GM18505 (cell line): ENCODE results near the gene IL1F10.
A peak's percentile ranks its signal among the peaks of the same experiment; 100 is the strongest.

Experiments
- ATAC-seq: cut with Tn5 transposase; IDR thresholded peaks from one replicate; pipeline ENCODE4 v1.9.1; 2021; ENCODE audit not compliant: unreplicated experiment
- POLR2A ChIP-seq: IDR thresholded peaks from 4 replicates; pipeline ENCODE4 v1.6.1; 2011; ENCODE audit warnings: borderline replicate concordance; ENCODE audit not compliant: insufficient read depth, insufficient read length; ENCODE audit errors: extremely low read depth

IL1F10 gene

DNA sequence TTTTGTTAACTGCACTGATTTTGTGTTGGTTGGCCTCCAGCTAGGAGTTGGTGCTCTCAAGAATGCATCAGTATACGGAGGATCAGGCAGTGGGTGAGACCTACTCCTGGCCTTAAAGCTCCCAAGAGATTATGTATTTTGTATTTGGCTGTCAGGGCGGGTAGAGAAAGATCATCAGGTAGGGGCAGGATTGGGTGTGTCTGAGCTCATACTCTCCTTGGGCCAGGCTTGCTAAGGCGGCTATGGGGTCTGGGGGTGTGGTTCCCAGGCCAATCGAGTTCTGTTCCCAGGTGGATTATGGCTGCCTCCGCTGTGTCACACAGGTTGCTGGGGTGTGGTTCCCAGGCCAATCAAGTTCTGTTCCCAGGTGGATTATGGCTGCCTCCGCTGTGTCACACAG lies 30.8 kb downstream of the IL1F10 start:
- no peak for ATAC-seq
- TF ChIP-seq POLR2A: no peak

DNA sequence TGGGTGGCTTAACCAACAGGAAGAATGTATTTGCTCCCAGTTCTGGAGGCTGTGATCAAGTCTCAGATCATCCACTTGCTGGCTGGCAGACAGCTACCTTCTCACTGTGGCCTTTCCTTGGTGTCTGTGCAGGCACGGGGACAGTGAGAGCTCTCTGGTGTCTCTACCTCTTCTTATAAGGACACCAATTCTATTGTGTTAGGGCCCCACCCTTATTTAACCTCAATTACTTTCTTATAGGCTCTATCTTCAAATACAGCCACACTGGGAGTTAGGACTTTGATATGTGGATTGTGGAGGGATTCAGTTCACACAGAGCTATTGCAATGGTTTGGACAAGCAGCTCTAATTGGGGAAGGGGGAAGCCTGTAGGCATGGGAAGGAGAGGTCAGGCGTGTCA lies 34.4 kb downstream of the IL1F10 start:
- no peak for ATAC-seq
- TF ChIP-seq POLR2A: no peak

DNA sequence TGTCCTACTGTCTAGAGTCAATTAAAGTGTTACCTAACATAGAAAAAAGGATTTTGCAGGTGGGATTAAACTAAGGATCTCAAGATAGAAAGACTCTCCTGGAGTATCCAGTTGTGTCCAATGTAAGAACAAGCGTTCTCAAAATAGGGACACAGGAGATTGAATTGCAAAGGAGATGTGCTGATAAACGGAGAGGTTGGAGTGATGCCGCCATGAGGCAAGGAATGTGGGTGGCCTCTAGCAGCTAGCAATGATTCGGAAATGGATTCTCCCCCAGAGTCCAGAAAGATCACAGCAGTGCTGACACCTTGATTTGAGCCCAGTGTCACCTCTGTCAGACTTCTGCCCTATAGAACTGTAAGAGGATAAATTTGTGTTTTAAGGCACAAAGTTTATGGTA lies 35.5 kb downstream of the IL1F10 start:
- ATAC-seq: no peak
- TF ChIP-seq POLR2A: no peak

DNA sequence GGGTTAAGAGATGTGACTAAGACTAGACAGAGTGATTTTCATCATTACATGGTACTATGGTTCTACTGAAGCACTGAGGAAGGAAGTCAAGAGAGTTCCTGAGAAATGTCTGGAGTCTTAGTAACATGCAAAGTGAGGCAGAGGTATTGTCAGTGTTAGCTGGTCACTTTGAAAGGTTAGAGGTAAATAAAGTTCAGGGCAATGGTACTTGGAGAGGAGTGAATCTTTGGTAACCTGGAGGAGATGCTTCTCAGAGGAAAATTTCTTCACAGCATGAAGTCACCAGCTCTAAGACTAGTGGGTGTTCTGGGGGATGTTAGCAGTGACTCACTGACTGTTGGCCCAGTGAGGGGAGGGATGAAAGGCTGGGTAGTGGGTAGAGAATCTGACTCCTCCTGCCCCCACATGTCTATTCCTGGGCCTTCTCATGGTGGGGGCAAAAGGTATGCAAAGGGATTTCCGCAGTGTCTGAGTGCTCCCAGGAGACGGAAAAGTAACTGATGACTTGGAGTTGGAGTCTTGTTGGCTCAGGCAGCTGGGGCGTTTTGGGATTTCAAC lies 36.4 kb downstream of the IL1F10 start:
- no peak for ATAC-seq
- TF ChIP-seq POLR2A: no peak

DNA sequence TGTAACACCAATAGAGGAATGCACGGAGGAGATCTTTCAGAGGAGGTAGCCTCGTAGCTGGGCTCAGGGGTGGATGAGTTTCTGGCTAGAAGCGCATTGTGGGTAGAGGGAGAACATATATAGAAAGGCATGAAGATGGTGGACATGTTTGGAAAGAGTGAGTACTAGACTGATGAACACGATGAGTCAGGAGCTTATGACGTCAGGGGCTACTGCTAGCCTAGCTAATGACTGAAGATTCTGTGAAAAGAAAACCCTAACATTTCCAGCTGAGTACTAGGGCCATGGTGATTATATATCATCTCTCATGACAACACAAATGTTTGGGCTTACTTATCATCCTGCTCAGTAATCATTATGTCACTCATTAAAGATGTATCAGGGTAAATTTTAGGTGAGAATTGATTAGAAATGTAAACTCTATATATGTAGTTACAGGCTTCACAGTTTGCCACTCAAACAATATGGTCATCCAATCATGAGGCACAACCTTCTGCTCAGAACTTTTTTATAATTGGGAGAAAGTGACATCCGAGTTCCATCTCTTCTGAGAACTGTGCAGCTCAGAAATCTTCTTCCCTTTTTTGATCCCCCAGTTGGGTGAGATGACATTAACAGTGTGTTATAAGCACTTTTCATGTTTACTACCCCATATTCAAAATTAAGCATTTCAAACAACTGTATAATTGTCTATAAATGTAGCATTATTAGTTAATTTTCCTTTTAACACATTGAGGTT lies 37.4 kb downstream of the IL1F10 start:
- TF ChIP-seq POLR2A: no peak
- no peak for ATAC-seq

DNA sequence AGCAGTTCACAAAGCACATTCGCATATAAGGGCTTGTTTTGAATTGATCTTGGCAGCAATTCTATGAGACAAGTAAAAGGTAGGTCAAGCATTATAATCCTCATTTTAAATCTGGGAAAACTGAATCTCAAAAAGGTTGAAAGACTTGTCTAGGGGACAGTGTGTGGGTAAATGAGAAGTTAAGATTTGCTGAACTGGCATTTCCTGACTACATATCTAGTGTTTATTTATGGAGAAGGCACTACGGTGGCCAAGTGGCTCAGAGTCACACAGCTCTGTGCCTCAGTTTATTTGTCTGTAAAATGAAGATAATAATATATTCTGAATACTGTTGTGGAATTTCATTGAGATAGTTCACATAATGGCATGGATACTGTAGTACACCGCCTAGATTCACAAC lies 43.4 kb downstream of the IL1F10 start:
- no peak for ATAC-seq
- TF ChIP-seq POLR2A: no peak

DNA sequence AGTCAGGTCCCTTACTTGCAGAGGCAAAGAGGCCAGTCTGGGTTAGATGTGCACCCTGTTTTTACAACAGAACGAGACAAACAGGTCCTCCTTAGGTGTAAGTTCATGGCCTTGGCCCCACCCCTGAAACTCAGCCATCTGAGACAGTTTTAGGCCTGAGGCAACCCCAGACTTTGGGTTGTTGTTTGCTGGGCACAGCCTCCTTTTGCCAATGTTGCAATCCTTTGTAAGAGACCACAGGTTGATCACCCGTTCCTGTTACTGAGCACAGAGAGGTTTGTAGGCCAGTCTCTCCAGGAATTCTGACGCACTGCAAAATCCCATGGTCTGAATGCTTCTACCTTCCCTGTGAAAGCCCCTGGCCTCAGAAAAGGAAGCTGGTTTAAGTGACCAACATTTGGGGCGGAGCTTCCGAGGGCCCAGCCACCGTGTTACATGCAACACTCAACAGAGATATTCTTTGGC lies 44.1 kb downstream of the IL1F10 start:
- ATAC-seq: no peak
- no peak for TF ChIP-seq POLR2A

DNA sequence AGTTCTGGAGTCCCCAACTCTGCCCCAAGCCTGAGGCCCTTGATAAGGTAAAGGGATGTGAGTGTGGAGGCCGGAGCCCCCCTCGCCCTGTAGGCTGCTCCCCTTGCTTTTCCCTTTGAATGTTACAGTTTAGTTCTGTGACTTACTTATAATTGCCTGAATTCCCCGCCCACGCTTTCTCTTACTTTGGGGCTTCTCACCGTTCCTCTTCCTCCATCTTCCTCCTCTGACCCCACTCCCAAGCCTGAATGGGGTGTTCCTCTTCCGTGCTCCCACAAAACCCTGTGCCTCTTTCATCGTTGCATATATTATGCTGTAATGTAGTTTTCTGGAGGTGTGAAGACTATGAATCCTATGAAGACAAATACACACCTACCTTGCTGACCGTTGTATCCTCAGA lies 44.7 kb downstream of the IL1F10 start:
- TF ChIP-seq POLR2A: no peak
- ATAC-seq: no peak

DNA sequence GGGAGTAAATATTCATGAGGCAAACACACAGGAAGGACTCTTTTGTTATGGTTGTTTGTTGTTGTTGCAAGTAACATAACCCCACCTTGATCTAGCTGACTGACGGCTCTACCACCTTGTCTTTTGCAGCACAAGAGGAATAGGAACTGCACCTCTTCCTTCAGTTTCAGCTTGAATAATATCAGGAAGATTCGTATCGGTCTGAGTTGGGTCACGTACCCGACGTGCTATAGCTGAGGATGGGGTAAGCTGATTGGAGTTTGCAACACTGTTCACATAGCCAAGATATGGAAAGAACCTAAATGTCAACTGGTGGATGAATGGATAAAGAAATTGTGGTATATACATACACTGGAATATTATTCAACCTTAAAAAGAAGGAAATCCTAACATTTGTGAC lies 45.1 kb downstream of the IL1F10 start:
- no peak for ATAC-seq
- no peak for TF ChIP-seq POLR2A

DNA sequence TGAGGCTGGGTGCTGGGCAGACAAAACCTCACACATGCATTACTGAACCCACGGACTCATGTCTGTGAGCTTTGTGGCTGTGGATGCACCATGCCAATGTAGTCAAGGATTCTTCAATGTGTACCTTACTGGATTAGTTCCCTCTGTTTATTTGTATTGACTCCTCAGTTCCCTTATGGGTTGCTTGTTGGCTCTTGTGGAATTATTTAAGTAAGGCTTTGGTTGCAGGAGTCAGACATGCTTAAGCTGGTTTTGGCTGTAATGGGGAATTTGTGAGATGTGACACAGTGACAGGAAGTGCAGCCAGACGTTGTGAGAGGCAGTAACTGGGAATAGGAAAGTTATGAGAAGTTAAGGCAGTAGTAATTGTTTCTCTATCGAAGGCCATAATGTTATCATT lies 46.0 kb downstream of the IL1F10 start:
- TF ChIP-seq POLR2A: no peak
- no peak for ATAC-seq

DNA sequence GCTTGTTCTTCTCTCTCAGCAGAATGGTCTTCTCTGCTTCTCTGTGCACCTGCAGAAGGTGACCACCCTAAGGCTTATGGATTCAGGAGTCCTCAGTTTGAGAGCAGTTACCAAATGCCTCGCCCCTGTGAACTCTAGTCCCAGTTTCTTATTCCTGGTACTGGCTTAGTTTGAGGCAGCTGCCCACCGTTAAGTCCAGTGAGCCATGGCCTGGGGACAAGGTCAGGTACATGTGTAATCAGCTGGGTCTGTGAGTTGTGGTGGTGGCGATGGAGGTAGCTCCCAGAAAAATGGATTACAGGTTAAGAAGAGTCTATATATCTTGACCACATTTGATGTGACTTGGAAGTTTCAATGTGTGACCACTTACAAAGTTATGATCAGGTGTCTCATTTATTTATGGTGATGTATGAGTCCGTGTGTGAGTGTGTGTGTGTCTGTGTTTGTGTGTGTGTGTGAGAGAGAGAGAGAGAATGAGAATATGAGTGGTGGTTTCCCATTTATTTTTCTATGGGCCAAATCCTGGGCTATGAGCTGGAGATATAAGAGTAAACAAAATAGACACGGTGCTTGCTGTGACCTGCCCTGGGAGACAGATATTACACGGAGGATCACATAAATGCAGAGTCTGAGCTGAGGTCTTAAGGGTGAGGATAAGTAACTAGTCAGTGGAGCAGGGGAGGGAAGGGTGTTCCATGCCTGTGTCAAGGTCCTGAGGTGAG lies 46.6 kb downstream of the IL1F10 start:
- no peak for TF ChIP-seq POLR2A
- ATAC-seq: no peak

DNA sequence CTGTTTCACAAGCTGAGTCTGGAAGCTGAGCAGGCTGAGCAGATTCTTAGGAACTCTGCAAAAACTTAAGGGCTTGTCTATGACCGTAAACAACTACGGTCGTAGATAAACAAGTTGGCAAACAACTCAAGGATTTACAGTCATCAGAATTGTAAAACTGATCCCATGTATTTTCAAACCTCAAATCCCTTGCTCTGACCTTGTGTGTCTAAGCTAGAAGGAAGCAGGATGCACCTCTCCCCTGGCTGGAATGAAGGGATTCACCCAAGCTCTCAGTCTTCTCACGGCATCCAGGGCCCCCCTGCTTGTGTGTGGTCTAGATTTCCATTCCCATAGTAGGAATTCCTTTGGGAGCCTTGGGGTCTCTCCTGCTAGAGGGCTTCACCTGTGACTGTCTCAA lies 47.2 kb downstream of the IL1F10 start:
- TF ChIP-seq POLR2A: no peak
- ATAC-seq: no peak

DNA sequence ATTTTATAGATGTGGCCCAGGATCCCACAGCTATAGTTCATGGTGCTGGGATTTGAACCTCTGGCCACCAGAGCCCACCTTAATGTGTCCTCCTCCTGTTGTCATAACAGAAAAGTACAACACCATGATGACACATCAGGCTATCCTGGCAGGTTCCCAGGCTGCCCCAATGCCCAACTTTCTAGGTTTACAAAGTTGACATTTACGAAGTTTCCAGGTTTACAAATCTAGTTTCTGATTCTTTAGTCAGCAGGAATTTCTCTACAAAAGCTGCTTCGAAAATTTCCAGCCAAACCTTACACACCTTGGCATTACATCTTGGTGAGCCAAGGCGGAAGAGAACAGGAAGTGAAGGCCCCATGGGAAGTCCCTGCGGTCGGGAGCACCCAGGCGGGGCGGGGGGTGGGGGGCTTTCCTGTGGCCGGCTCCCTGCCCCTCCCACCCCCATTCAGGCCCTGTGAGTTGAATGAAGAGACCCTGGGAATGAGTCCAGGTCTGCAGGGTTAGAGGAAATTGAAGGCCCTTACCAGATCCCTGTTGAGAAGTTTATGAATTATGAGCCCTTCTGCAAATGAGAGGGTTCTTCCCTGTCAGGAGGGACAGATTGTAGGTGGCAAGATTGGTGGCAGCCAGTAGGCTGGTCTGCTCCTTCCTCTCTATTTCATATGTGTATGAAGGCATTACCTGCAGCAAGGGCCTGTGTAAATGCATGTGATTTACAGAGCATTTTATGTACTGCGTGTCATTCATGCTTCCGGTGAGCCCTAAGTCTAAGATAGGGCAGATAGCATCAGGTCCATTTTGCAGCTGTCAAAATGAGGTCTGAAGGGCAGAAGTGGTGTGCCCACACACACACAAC lies 48.6 kb downstream of the IL1F10 start:
- ATAC-seq: peak; percentile 73

DNA sequence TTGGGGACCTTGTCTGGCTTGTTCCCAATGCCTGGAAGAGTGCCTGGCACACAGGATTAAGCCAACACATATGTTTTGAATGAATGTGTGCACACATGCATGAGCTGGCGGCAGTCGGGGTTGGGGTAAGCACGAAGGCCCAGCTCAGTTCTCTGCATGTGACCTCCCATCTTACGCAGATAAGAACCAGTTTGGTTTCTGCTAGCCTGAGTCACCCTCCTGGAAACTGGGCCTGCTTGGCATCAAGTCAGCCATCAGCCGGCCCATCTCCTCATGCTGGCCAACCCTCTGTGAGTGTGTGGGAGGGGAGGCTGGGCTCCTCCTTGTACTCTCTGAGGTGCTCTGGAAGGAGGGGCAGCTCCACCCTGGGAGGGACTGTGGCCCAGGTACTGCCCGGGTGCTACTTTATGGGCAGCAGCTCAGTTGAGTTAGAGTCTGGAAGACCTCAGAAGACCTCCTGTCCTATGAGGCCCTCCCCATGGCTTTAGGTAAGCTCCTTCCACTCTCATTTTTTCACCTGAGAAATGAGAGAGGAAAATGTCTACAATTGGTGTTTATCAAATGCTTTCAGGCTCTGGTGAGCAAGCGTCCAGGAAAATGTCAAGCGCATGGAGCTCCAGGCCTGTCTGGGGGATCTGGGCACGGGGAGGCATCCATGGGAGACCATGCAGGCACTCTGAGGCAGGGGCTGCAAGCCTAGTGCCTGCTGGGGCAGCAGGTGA lies 49.9 kb downstream of the IL1F10 start:
- ATAC-seq: no peak
- TF ChIP-seq POLR2A: no peak

More for the DNA sequence above, 48.6 kb downstream of the IL1F10 start:
- no peak for TF ChIP-seq POLR2A
